Measurements from ENCODE around the gene ERICH2.

Gene ERICH2

DNA sequence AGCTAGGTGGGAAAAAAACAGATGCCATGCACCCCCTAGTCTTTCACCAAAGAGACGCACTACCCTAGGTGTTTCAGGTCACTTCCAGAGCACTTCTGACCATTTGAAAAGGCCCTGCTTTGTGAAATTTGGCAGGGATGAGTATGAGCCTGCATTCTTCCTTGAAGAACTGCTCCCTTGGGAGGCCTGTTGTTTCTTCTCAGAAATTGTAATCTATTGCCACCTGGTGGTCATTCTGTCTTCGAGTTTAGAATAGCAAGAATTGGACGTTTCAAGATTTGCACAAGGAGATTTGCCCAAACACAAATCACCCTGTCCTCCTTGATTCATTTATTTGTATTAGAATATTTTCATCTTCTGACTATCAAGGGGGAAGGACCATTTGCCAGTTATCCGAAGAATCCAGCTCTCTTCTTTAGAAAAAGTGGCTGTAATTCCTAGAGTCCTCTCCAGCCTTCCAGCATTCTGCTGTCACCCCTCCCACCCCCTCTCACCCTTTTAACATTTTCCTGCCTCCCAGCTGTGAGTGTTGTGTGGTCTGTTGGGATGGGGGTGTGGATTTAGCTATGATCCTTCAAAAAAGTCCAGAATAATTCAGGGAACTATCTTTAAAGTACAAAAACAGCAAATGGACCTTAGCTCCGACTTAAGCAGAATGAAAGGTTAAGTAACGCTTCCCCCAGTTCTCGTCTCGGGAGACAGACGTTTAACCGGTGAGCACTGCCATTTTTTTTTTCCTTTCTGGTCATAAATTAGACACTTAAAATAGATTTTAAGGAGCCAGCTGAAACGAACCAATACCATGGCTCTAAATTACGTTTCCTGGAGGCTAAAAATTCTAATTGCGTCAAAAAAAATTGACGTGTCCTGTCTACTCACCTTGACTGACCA, 42.8 kb downstream of the ERICH2 start:
- DNase-seq (ENCODE audit: extremely low read depth, low read depth): peak; percentile 59
- no peak overlapping the region for H3K4me3 ChIP-seq (replicated peaks; ENCODE audit: low read depth, low read length)
- TF ChIP-seq, protein P1, sequence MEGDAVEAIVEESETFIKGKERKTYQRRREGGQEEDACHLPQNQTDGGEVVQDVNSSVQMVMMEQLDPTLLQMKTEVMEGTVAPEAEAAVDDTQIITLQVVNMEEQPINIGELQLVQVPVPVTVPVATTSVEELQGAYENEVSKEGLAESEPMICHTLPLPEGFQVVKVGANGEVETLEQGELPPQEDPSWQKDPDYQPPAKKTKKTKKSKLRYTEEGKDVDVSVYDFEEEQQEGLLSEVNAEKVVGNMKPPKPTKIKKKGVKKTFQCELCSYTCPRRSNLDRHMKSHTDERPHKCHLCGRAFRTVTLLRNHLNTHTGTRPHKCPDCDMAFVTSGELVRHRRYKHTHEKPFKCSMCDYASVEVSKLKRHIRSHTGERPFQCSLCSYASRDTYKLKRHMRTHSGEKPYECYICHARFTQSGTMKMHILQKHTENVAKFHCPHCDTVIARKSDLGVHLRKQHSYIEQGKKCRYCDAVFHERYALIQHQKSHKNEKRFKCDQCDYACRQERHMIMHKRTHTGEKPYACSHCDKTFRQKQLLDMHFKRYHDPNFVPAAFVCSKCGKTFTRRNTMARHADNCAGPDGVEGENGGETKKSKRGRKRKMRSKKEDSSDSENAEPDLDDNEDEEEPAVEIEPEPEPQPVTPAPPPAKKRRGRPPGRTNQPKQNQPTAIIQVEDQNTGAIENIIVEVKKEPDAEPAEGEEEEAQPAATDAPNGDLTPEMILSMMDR (IDR thresholded peaks at IDR 0.05; ENCODE audit: low read depth, low read length, missing control alignments): peak; percentile 59

DNA sequence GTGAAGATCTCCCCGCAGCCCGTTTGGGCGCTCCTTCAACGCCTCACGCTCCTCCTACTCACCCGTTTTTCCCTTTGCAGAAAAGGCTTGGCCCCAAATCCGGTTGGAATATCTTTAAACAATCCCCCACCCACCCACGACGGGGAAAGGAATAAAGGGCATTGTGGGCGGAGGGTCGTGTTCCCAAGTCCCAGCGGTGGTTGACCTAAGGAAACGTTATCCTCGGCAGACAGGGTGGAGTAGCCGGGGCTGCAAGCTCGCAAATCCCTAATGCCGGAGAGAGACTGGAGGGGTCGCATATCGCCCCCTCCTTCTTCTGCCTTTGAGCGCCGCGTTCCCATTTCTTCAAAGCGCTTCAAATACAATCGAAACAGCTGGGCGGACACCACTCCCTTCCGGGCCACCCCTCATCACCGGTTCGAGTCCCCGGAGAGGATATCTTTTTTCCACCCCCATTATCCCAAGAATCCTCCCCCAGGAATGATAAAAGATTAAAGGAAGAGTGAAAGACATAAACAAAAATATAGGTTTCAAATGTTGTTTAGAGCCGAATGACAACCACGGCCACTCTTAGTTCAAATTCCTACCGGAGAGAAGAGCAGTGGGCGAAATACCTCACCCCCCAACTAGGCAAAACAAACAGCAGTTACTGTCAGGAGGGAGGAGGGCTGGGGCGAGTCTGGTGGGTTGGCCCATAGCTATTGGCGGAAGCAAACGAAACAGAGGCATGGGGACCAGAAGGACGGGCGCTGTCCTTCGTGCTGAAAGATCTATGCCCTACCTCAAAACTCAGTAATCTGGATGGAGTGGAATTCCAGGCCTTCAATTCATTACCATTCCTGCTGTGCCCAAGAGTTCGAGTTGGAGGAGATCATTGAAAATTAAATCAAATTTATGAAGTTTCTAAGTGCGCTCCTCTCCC, 43.7 kb downstream of the ERICH2 start:
- DNase-seq (ENCODE audit: extremely low read depth, low read depth): peak; percentile 19
- no peak overlapping the region for H3K4me3 ChIP-seq (replicated peaks; ENCODE audit: low read depth, low read length)
- TF ChIP-seq, protein P1 (IDR thresholded peaks at IDR 0.05; ENCODE audit: low read depth, low read length, missing control alignments): no peak

GRCh38 chr2:170814533-170815230, 44.5 kb downstream of the ERICH2 start:
- no peak for DNase-seq (ENCODE audit: extremely low read depth, low read depth)
- H3K4me3 ChIP-seq (replicated peaks; ENCODE audit: low read depth, low read length): no peak overlapping the region
- TF ChIP-seq, protein P1 (IDR thresholded peaks at IDR 0.05; ENCODE audit: low read depth, low read length, missing control alignments): no peak

DNA sequence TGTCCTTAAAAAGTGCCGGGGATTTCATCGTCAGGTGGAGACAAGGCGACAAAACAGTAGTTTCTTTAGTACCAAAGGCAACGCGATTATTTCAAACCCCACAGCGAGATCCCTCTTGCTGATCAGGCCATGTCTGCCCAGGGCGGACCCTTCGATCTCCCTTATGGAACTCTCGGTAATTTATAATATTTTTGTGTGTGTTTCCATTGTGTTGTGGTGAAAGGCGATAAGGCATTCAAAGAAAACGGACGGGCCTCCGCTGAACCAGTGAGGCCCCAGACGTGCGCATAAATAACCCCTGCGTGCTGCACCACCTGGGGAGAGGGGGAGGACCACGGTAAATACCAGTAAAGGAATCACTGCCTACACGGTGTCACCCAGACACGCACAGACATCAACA, 45.1 kb downstream of the ERICH2 start:
- no peak for DNase-seq (ENCODE audit: extremely low read depth, low read depth)
- no peak overlapping the region for H3K4me3 ChIP-seq (replicated peaks; ENCODE audit: low read depth, low read length)
- TF ChIP-seq, protein P1 (IDR thresholded peaks at IDR 0.05; ENCODE audit: low read depth, low read length, missing control alignments): no peak

GRCh38 chr2:170815746-170816503, 45.7 kb downstream of the ERICH2 start:
- H3K4me3 ChIP-seq (replicated peaks; ENCODE audit: low read depth, low read length): no peak overlapping the region
- no peak for DNase-seq (ENCODE audit: extremely low read depth, low read depth)
- TF ChIP-seq, protein P1 (IDR thresholded peaks at IDR 0.05; ENCODE audit: low read depth, low read length, missing control alignments): peak; percentile 72

Data from HFF-Myc (cell line).